ENCODE measurements around the gene CYTH2.

Gene CYTH2

DNA sequence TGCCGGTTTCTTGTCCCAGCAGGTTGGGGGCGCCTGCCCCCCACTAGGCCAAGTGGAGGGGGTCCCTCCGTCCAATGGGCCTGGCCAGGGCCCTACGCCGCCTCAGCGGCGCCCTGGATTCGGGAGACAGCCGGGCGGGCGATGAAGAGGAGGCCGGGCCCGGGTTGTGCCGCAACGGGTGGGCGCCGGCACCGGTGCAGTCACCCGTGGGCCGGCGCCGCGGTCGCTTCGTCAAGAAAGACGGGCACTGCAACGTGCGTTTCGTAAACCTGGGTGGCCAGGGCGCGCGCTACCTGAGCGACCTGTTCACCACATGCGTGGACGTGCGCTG, 7.6 kb upstream of the CYTH2 start:
- Histone ChIP-seq H3K36me3 (no peaks in the 10 kb centered on the region), H3K27ac (no peak overlapping the region), H3K4me3 (ENCODE audit: low read depth in 1 of 2, low read length in 1 of 2) (no peak overlapping the region), H3K9me3 (no peaks in the 10 kb centered on the region), H3K27me3 (no peaks in the 10 kb centered on the region), H3K4me1 (ENCODE audit: control insufficient read depth in 1 of 2, insufficient read depth in 1 of 2, low read depth in 1 of 2, low read length in 1 of 2) (no peaks in the 10 kb centered on the region)
- TF ChIP-seq, protein P1, sequence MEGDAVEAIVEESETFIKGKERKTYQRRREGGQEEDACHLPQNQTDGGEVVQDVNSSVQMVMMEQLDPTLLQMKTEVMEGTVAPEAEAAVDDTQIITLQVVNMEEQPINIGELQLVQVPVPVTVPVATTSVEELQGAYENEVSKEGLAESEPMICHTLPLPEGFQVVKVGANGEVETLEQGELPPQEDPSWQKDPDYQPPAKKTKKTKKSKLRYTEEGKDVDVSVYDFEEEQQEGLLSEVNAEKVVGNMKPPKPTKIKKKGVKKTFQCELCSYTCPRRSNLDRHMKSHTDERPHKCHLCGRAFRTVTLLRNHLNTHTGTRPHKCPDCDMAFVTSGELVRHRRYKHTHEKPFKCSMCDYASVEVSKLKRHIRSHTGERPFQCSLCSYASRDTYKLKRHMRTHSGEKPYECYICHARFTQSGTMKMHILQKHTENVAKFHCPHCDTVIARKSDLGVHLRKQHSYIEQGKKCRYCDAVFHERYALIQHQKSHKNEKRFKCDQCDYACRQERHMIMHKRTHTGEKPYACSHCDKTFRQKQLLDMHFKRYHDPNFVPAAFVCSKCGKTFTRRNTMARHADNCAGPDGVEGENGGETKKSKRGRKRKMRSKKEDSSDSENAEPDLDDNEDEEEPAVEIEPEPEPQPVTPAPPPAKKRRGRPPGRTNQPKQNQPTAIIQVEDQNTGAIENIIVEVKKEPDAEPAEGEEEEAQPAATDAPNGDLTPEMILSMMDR (IDR thresholded peaks at IDR 0.05): no peak

DNA sequence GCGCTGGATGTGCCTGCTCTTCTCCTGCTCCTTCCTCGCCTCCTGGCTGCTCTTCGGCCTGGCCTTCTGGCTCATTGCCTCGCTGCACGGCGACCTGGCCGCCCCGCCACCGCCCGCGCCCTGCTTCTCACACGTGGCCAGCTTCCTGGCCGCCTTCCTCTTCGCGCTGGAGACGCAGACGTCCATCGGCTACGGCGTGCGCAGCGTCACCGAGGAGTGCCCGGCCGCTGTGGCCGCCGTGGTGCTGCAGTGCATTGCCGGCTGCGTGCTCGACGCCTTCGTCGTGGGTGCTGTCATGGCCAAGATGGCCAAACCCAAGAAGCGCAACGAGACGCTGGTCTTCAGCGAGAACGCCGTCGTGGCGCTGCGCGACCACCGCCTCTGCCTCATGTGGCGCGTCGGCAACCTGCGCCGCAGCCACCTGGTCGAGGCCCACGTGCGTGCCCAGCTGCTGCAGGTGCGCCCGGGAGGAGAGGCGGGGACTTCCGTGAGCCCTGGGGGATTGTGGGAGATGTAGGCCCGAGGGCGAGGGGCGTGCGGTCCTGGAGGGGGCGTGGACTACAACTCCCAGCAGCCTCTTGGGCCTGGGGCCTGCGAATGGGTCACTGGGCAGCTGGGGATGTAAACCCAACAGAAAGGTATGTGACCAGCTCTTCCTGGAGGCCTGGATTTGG, 7.0 kb upstream of the CYTH2 start:
- Histone ChIP-seq H3K27ac (no peak overlapping the region), H3K36me3 (no peaks in the 10 kb centered on the region), H3K27me3 (no peaks in the 10 kb centered on the region), H3K4me3 (ENCODE audit: low read depth in 1 of 2, low read length in 1 of 2) (no peak overlapping the region), H3K4me1 (ENCODE audit: control insufficient read depth in 1 of 2, insufficient read depth in 1 of 2, low read depth in 1 of 2, low read length in 1 of 2) (no peaks in the 10 kb centered on the region), H3K9me3 (no peaks in the 10 kb centered on the region)
- TF ChIP-seq, protein P1 (IDR thresholded peaks at IDR 0.05): no peak

DNA sequence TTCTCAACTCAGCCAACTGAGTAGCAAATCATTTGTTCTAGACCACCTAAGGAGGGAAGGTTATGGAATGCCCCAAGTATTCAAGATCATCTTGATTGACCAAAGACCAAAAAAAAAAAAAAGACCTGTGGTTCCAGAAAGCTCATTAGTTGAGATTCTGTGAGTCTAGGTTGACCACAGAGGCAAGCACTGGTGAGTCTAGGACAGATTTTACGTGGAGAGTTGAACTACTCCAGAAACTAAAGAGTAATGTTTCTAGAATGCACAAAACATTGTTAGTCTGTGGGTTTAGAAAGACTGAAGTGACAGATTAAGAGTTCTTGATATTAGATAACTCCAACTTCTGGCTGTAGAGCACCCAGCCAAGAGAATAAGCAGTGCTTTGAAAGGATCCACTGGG, 4.0 kb upstream of the CYTH2 start:
- TF ChIP-seq, protein P1 (IDR thresholded peaks at IDR 0.05): no peak
- no peak overlapping the region for H3K4me3 ChIP-seq (ENCODE audit: low read depth in 1 of 2, low read length in 1 of 2)
- H3K27ac ChIP-seq: no peak overlapping the region
- H3K36me3 ChIP-seq: no peaks in the 10 kb centered on the region
- H3K27me3 ChIP-seq: no peaks in the 10 kb centered on the region
- no peaks in the 10 kb centered on the region for H3K9me3 ChIP-seq
- peaks cover 13 to 15% of the 10 kb centered on the region in 2 experiments for H3K4me1 ChIP-seq (ENCODE audit: control insufficient read depth in 1 of 2, insufficient read depth in 1 of 2, low read depth in 1 of 2, low read length in 1 of 2)

DNA sequence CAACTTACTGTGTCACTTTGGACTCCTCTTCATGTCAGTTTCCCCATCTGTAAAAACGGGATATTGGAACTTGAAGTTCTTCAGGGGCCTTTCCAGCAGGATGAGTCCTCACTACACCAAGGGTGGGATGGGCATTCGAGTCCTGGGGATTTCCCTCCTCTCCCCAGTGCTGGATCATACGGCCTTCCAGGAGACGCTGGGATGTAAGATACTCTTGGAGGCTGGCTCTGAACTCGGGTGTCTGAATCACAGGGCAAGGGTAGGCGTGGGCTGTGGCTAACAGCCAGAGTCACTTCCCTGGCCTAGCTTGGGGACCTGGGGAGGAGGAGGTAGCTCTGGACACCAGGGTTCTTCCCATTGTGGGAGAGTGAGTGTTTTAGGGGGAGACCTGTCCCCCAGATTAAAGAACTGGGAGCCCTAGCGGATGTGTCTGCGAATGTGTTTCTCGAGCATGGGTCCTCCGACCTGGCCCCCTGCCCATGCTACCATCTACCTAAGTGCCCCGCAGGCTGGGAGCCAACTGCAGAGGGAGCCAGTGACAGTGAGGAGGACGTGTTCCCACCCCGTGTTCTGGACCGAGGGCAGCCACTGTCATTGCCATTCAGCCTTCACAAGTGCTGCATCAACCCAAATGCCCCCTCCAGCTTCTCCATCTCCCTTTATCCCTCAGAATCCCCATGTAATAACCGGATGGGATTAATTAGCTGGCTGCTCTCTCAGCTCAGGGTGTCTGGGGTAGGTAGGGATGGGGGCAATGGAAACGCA, 2.4 kb upstream of the CYTH2 start:
- H3K27me3 ChIP-seq: no peaks in the 10 kb centered on the region
- peaks cover 19 to 20% of the 10 kb centered on the region in 2 experiments for H3K4me1 ChIP-seq (ENCODE audit: control insufficient read depth in 1 of 2, insufficient read depth in 1 of 2, low read depth in 1 of 2, low read length in 1 of 2)
- peaks cover 15% of the 10 kb centered on the region for H3K36me3 ChIP-seq
- no peak overlapping the region for H3K4me3 ChIP-seq (ENCODE audit: low read depth in 1 of 2, low read length in 1 of 2)
- H3K27ac ChIP-seq: no peak overlapping the region
- H3K9me3 ChIP-seq: no peaks in the 10 kb centered on the region
- TF ChIP-seq, protein P1 (IDR thresholded peaks at IDR 0.05): no peak

DNA sequence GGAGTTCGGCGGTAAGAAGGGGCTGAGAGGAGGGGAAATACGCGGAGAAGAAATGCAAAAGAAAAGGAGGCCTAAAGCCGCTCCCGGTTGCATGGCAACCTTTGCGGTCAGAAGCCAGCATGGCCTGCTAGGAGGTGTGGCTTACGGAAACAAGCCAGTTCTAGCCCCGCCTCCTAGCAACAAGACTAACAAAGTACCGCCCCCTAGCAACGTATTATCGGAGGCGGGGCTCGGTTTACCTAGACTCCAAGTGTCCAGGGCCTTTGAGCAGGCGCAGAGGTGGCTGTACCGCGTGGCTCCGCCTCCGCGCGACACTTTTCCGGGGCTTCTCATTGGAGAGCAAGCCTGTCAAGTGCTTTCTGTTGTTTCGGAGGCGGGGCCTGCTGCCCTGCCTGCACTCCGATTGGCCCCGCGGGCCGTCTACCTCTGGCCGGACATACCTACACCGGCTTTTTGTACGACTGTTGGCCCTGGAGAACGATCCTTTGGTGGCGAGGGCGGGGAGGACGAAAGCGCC, 339 bp upstream of the CYTH2 start:
- Histone ChIP-seq H3K9me3 (no peaks in the 10 kb centered on the region), H3K4me3 (ENCODE audit: low read depth in 1 of 2, low read length in 1 of 2) (peak overlapping the region; percentile 77 to 98), H3K27ac (peak overlapping the region; percentile 94), H3K4me1 (ENCODE audit: control insufficient read depth in 1 of 2, insufficient read depth in 1 of 2, low read depth in 1 of 2, low read length in 1 of 2) (peaks cover 19 to 20% of the 10 kb centered on the region in 2 experiments), H3K36me3 (peaks cover 36% of the 10 kb centered on the region), H3K27me3 (no peaks in the 10 kb centered on the region)
- TF ChIP-seq, protein P1 (IDR thresholded peaks at IDR 0.05): peak; percentile 32
